HL-60/S4 treated with retinoic acid at 250 ng/mL for 4 days and 3 days (cell line): Measurements from ENCODE around the gene PRICKLE2.

Source experiments
- in situ Hi-C: fragments of 300-500 bp; cut with MboI; formaldehyde crosslinking; loops from 2 replicates; pipeline ENCODE4 v1.7.0; 2022; ENCODE audit warnings: low sequenced_read_pairs

Gene PRICKLE2

GRCh38 chr3:64220161-64220914 is 4.9 kb downstream of the PRICKLE2 start:
- in situ Hi-C loops = no loop called here

- in situ Hi-C loops = no loop called here
These were observed 6.5 kb downstream of the PRICKLE2 start for GRCh38 chr3:64218746-64219145.

GRCh38 chr3:64218329-64218728 is 6.9 kb downstream of the PRICKLE2 start:
- in situ Hi-C loops = no loop called here

- in situ Hi-C loops = no loop called here
These were observed 8.8 kb downstream of the PRICKLE2 start for GRCh38 chr3:64216274-64217147.

- in situ Hi-C loops = no loop called here
These were observed 9.7 kb downstream of the PRICKLE2 start for GRCh38 chr3:64215559-64215958.

GRCh38 chr3:64215103-64215502 is 10.2 kb downstream of the PRICKLE2 start:
- in situ Hi-C loops = no loop called here

- in situ Hi-C loops = no loop called here
These were observed 10.8 kb downstream of the PRICKLE2 start for GRCh38 chr3:64214381-64215018.

- in situ Hi-C loops = no loop called here
These were observed 11.3 kb downstream of the PRICKLE2 start for GRCh38 chr3:64213962-64214379.

- in situ Hi-C loops = no loop called here
These were observed 11.9 kb downstream of the PRICKLE2 start for GRCh38 chr3:64213224-64213878.

GRCh38 chr3:64209866-64210621 is 15.2 kb downstream of the PRICKLE2 start:
- in situ Hi-C loops = no loop called here

GRCh38 chr3:64207289-64208080 is 17.8 kb downstream of the PRICKLE2 start:
- in situ Hi-C loops = no loop called here

GRCh38 chr3:64203969-64204908 is 21.0 kb downstream of the PRICKLE2 start:
- in situ Hi-C loops = no loop called here

GRCh38 chr3:64203216-64203615 is 22.1 kb downstream of the PRICKLE2 start:
- in situ Hi-C loops = no loop called here

- in situ Hi-C loops = no loop called here
These were observed 25.3 kb downstream of the PRICKLE2 start for GRCh38 chr3:64199932-64200331.

- in situ Hi-C loops = no loop called here
These were observed 28.9 kb downstream of the PRICKLE2 start for GRCh38 chr3:64196236-64196929.

- in situ Hi-C loops = no loop called here
These were observed 29.5 kb downstream of the PRICKLE2 start for GRCh38 chr3:64195789-64196188.

GRCh38 chr3:64191822-64192221 is 33.4 kb downstream of the PRICKLE2 start:
- in situ Hi-C loops = no loop called here
